ENCODE results near the gene PEPD.

PEPD gene

DNA sequence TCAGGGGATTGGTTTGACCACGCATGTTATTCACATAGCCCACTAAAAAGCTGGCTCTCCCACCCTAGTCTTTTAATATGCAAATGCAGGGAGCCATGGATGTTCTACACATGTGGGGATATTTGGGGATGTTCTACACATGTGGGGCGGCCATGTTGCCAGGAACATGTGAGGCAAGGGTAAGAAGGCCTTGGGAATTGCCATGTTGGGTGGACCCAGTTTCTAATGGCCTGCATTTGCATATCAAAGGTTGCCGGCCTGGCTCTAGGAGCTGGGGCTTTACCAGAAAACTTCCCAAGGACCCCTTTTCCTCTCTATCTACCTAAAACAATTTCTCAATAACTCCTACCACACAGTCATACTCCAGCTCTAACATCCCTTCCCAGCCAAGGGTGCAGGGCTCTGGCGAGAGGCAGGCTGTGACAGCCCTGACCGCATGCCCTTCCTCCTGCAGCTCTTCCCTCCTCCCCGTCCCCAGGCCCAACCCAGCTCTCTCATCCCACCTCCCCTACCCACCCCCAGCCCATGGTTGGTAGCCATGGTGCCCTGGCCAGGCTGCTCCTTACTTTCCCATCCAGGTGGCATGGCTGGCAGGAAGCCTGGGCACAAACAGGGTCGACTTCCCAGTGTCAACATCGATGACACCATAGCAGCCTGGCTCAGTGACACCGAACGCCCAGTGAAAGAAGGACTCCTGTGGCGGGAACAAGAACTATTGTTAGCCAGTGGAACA, 11.0 kb downstream of the PEPD start:
- no peak for DNase-seq

DNA sequence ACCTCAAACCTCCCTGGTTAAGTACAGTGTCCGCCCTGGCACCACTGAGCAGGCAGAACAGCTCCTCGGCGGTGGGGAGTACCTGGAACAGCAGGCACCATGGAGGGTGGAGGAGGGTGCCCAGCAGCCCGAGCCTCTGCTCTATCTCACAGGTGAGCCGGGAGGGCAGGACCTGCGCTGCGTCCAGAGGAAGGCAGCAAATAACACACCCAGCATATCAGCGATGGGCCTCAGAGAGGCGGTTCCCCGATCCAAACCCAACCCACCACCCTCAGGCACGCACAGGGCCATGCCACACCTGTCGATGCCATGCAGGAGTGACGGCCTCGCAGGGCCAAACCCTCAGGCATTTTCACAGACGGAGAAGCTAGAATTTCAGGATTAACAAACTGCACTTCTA, 11.8 kb downstream of the PEPD start:
- DNase-seq: no peak

DNA sequence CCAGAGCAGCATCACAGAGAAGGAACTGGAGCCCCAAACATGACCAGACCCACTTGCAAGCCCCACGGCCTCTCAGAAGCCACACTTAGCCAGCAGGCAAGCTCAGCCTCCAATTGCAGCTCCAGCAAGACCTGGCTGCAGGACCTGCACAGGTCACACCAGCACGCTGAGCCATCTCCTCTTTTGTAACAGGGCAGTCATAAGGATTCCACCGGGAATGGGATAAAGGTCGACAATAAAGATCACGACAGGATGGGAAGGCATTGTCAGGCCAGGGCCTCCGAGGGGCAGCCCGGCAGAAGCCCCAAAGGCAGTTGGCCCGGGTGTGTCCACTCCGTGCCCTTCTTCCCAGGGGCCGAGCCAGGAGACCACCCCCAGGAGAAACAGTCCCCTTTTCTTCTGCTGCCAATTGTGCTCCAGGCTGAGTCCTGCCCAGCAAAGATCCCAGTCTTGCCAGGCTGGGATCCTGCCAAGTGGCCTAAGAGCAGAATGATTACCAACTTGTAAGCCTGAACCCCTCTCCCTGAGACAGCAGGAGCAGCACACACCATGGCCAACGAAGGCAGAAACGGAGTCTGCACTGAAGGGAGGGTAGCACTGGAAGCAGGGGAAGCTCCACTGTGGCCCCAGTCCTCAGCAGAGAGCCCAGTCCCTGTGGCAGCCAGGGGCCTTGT, 12.5 kb downstream of the PEPD start:
- DNase-seq: no peak

DNA sequence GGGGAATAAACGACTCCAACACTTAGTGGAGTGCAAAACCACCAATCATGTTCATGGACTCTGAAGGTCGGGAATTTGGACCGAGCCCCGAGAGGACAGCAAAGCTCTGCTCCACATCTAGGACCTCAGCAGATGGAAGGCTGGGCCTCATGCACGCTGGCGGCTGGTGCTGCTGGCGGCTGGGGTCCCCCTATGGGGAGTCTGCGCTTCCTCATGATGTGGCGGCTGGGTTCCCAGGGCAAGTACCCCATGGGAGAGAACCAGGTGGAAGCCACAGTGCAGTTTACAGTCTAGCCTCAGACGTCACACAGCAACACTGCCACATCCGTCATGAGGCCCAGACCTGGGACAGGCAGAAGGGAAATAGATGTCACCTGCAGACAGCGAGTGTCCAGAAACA, 13.2 kb downstream of the PEPD start:
- DNase-seq: no peak

DNA sequence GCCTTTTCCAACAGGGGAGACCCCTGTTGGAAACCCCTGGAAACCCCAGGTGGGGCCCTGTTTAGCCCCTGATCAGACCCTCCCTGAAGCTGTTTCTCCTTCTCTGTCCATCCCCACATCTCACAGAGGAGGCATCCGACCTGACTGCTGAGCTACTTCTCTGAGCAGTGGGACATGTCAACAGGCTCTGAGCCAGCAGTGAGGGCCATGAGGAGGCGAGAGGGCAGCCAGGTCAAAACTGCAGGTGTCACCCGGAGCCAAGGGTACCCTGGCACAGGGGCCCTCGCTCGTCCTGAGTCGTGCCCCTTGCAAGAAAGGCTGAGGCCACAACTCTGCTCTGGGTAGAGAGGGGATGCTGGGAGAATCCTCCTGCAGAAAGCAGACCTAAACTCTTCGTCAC, 13.6 kb downstream of the PEPD start:
- no peak for DNase-seq

DNA sequence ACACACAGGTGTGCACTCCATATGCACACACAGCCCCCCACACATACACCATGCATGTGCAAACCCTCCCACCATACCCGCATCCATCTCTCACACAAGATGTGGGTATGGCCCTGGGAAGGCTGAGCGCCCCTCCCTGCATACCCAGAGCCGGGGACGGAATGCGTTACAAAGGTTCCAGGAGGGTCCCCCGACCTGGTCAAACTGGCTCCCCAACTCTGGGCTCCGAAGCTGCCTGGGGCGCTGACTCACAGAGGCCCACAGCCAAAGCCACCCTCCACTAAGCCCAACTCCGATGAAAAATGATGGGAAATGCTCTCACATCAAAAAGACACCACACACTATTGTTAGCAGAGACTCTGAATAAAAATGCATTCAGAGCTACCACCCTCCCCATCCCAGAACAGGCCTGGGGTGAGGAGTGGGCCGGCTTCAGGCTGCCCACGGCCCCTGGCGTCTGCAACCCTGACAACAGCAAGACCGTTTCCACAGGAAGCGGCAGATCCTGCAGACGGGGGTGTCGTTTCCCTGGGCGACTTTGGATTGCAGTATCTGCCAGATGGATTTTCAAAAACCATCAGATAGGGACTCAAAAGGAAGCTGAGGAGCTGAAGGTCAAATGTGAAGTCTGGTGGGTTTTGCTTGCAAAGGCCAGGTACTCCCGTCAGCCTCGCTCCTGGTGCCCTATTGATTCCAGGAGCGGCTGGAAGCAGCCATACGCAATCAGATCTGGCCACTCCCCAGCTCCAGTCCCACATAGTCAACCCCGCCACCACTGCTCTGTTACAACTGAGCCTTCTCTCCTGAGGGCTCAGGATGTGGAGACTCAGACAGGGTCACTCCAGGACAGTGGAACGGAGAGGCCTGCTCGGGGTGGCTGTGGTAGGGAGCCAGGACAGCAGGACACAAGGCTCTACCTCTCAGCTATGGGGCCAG, 14.3 kb downstream of the PEPD start:
- DNase-seq: no peak

DNA sequence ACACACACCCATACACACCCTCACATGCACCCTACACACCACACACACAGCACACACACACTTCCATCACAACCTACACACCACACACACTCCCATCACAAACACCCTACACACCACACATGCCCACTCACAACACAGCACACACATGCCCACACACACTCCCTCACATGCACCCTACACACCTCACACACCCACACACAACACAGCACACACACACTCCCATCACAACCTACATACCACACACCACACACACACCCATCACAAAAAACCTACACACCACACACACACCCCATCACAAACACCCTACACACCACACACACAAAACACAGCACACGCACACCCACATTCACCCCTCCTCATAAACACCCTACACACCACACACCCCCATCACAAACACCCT, 15.1 kb downstream of the PEPD start:
- DNase-seq: no peak

DNA sequence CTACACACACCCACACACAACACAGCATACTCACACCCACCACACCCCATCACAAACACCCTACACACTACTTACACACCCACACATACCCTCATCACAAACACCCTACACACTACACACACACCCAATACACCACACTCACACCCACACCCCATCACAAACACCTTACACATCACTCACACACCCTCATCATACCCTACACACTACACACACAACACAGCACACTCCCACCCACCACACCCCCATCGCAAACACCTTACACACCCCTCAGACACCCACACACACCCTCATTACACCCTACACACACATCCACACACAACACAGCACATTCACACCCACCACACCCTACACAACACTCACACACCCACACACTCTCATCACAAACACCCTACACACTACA, 15.8 kb downstream of the PEPD start:
- DNase-seq: no peak

DNA sequence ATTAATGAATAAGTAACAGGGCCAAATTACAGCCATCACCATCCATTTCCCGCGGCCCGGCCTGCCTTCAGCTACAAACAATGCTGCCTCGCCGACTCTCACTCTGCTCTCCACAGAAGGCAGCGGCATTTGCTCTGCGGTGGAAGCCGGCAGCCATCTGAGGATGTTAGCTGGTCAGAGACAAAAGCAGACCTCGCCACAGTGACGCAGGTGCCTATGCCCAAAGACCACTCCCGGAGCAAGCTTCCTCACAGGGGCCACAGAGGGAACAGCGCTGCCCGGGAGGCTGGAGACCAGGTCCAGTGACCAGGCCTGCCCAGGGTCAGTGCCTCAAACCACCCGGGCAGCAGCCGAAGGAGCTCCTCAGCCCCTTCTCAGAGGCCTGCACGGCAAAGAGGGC, 16.4 kb downstream of the PEPD start:
- DNase-seq: no peak

DNA sequence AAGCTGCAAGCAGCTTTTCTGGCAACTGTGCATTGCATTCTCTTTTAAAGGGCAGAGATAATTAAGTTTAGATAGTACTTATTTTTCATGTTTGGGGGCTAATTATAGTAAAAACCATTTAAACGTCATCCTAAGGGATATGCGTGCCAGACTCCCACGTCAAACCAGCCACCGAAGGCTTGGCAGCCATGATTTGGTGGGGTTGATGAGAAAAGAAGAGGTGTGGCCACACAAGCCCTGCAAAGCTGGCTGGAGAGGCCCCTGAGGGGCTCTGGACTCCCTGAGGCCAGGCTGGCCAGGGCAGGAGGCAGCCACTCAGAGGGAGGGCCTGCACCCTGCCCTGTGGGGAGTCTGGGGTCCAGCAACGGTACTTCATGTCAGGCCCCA, 17.5 kb downstream of the PEPD start:
- DNase-seq: no peak

DNA sequence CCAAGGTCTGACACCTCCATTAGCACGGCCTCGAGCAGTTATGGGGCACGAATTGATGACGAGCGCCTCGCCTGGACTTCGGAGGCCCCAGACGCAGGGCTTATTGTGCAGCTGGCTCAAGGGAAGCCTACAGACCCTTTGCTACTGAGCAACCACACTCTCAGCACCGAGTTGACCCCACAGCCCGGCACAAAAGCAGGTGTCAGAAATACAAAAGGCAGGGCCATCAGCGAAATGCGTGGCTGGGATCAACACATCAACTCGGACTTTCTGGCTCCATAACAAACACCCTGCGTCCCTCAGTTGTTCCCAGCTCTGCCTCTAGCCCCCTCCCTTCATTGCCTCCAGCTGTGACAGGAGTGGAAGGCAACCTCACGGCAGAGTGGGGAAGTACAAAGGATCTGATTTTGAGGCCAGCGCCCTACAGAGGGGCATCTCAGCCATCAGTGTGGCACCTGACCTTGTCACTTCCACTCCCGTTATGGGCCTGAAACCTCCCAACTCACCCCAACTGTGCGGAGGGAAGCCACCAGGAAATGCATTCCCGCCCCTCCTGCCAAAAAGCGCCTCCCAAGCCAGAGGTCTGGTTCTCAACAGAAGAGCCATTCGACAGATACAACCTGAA, 18.0 kb downstream of the PEPD start:
- DNase-seq: no peak

DNA sequence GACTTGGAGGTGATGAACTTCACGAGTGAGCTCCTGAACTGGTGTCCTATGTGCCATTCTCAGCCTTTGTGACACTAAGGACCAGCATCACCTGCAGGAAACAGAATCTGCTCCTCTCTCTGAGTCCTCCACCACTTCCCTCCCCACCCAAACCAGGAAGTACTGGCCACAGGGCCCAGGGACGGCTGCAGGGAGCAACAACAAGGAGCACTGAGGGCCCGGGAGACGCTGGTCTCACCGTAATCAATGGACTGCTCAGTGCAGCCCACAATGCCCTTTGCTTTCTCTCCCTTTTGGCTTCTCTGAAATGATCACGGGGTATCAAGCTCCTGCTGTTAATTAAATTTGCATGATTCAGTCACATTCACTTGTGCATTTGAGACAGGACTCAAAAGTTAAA, 18.6 kb downstream of the PEPD start:
- no peak for DNase-seq

DNA sequence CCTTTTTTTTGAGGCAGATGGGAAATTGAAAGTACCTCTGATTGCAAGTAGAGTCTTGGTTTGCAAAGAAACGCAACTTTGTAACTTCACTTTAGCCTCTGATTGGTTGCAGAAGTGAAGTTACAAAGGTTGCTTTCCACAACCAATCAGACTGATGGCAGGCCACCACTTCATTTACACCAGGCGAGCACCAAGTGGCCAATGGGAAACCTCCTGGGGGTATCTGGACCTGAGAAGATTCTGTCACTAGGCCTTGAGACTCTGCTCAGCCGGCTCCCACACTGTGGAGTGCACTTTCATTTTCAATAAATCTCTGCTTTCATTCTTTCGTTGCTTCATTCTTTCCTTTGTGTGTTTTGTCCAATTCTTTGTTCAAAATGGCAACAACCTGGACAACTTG, 19.1 kb downstream of the PEPD start:
- DNase-seq: no peak

DNA sequence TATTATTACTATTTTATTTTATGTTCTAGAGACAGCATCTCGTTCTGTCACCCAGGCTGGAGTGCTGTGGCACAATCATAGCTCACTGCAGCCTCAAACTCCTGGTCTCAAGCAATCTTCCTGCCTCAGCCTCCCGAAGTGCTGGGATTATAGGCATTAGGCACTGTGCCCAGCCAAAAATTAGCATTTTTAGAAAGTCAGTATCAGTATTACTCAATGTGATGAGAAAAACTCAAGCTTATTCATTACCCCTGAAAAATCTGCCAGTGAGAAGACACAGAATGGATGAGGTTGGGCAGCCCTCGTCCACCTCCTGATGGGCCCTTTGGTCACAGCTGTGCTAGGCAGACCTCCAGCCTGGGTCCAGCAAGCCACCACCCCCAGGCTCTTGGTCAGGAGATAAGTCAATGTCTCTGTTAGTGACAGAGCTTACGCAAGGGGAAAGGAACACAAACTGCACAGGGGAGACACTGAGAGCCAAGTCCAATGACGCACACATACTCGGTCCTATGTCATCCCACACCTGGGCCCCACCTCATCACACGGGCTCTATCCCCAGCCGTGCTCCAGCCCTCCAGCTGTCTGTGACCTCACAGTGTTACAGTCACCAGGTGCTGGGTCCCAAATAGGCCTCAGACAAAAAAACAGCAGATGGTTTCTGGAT, 19.8 kb downstream of the PEPD start:
- DNase-seq: no peak

DNA sequence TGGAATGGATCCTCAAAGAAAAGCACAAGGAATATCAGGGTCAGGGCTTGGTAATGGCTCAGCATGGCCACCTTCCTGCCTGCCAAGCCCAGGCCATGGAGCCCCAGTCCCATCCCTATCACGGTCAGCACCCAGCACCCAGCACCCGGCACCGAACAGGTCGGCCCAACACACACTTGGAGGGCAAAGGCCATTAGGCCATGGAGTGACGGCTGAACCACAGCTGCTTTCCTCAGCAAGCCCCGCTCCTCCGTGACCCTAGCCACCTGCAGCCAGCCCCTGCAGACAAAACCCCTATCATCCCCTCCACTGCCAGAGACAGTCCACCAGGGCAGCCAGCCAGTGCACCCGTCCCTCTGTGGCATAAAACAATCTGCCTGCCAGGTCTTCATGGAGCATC, 20.6 kb downstream of the PEPD start:
- no peak for DNase-seq

DNA sequence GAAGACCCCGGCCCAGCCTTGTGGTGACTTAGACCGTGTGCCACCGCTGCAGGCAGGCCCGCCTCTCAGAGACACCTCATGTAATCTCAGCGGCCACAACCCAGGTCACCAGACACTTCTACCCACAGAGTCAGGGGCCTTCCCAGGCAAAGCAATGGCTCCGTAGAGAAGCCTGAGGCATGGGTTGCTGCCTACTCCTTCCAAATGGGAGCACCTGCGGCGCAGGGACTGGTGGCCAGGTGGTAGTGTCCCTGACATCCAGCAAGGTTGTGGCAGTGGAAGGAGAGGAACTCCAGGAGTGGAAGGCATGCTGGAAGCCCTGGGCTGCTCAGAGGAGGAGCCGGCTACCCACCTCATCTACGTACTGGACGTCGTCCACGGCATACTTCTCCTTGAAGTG, 21.0 kb downstream of the PEPD start:
- DNase-seq: no peak

DNA sequence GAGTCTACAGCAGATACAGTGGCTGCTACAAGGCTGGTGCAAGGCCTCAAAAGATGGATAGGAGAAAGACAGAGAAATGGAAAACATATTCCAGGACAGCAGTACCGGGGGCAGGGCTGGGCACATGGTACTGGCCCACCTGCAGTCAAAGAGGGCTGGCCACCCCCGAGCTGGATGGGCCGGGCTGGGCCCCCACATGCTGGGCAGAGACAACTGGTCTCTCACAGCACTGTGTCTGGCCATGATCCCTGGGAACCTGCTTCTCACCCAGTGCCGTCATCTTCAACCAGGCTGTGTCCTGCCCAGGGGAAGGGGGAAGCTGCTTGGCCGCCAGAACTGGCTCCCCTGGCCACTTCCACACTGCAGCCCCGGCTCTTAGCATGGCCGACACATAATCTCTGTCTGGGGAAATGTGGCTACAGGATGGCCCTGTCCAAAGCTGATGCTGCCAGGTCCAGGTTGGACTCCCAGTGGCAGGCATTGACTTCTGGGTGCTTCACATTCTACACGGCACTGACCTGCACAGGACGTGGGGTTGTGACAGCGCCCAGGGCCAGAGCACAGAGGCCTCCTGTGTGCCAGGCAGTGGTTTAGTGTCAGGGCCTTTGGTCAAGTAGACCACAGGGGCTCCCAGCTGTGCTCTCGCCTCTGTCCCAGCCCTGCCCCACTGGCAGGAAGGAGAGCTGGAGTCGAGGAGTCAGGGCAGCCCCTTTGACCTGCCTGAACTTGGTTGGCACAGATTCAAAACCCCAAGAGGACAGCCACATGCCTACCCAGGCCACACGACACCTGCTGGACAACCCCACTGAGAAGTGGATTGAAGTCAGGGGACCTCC, 21.7 kb downstream of the PEPD start:
- no peak for DNase-seq

DNA sequence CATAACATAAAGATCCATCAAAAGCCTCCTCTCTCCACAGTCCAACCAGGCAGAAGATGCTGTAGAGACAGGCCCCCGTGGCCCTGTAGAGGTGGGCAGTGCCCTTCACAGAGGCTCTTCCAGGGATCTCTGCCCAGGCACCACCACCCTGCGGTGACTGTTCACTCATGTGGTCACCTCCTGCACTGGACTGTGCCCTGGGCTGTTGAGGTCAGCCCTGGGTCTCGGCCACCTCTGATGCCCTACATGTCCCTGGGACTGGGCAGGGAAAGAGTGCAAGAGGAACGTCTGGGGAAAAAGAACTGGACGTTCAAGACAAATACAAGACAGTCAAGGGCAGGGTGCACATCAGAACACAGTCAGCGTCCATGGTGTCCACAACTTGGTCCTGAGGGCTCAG, 22.3 kb downstream of the PEPD start:
- no peak for DNase-seq

DNA sequence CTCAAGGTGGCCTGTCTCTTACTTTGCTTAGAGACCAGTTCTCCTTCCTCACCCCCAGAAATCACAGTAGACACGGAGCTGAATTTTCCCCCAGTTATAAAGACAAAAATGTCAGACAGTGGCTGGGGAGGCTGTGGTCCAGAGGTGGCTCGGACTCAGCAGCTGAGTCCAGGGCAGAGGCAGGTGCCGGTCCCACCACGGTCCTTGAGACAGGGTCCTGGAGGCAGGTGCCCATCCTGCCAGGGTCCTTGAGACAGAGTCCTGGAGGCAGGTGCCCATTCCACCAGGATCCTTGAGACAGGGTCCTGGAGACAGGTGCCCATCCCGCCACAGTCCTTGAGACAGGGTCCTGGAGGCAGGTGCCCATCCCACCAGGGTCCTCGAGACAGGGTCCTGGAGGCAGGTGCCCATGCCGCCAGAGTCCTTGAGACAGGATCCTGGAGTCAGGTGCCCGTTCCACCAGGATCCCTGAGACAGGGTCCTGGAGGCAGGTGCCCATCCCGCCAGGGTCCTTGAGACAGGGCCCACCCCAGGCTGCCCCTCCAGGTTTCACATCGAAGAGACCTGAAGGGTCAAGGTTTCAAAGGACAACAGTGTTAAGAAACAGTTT, 23.1 kb downstream of the PEPD start:
- no peak for DNase-seq

DNA sequence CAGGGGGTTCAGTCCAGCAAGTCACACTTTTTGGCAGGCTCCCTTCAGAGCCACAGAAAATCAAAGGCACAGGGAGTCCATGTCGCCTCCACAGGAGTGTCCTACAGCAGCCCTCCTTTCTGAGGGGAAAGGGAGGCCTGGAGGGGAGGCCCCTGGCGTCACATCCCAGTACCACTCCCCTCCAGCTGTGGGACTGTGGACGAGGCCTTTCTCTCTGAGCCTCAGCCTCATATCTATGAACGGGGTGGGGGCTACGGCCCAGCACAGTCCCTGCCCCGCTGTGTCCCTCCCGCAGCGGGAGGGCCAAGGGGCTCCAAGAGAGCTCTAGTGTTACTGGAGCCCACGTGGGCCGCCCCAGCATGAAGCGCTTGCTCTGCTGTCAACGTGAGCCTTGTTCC, 23.8 kb downstream of the PEPD start:
- no peak for DNase-seq

DNA sequence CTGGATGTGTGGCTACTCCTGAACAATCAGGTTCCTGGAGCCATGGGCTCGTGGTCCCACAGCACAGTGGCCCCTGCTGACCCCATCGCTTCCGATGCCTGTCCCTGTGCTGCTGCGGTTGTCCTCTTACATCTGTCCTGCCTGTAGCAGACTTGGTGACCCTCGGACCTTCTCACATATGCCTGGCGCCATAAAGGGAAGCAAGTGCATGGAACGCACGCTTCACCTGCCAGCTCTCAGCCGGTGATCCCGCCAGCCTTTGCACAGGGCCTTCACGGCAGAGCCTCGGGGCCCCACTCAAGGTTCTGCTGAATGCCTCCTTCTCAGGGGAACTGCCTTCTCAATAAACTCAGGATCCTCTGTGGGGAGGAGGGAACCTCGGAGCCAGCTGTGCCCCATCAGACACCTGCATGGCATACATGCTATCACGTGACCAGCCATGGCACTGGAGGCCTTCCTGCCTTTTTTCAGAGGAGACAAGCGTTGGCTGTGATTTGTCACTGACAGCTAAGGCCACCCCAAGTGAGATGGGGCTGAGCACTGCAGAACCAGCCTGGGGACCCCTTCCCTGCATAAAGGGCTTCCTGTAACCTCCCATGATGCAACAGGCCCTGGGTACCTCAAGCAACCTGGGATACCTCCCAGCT, 24.3 kb downstream of the PEPD start:
- no peak for DNase-seq

All from NCI-H187 (cell line).